Measurements from ENCODE around the gene RDX.

GRCh38 chr11:110160016-110160415, 136.4 kb downstream of the RDX start:
- TF ChIP-seq CTCF (IDR thresholded peaks at IDR 0.05) (no peak), HMGXB4 (CRISPR knock-in tag; IDR thresholded peaks at IDR 0.05) (no peak), FOXP1 (CRISPR knock-in tag; IDR thresholded peaks at IDR 0.05; ENCODE audit: borderline replicate concordance) (no peak), PRDM15 (CRISPR knock-in tag; IDR thresholded peaks at IDR 0.05) (no peak), CREB1 (CRISPR knock-in tag; IDR thresholded peaks at IDR 0.05) (no peak), ZSCAN18 (CRISPR knock-in tag; IDR thresholded peaks at IDR 0.05) (no peak), GABPB1 (CRISPR knock-in tag; IDR thresholded peaks at IDR 0.05) (no peak), ZNF512 (CRISPR knock-in tag; IDR thresholded peaks at IDR 0.05; ENCODE audit: borderline replicate concordance) (no peak)
